ENCODE measurements around the gene LRRK1. TPM values are rescaled to one million over a fixed set of nuclear protein-coding genes. Genes with fewer than 3 reads are reported as not detected.

The LRRK1 gene
- total RNA-seq, 4 donors from 2014 or later: 52.7 to 107 (median 82.7) TPM

DNA sequence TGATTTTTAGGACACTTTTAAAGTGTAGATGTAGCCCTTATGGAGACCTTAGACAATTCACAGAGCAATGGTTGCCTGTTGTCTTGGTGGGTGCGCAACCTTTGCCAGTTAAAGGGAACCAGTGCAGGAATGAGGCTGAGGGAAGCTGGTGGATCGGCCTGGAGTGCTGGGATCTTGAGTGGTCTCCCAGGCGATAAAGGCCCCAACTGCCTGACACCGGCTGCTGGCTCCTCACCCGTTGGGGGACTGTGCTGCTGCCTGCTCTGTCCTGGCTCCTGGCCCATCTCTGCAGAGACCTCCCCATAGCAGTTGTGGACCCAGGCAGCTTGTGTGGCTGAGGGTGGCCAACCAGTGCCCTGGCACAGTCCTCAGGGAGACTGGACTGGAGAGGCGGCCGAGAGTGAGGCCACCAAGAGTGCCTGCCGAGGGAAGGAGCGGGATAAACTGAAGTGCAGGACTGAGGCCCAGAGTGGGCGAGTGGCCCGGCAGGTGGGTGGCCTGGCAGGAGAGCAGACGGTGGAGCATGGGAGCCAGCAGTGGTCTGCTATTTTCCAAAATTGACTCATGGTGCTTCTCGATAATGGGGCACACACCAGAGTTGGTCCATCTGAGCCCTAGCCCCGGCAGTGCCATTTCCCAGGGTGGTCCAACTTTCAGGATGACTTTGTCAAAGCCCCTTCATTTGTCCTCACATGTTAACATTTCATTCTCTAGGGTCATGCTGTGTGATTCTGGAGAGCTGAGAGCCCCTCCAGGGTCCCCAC is 37.4 kb upstream of the LRRK1 start:
- Histone ChIP-seq H3K36me3 (no peaks in the 10 kb centered on the region), H3K4me3 (no peak overlapping the region), H3K27ac (no peak overlapping the region), H3K4me1 (peaks cover 0 to 18% (median 10%) of the 10 kb centered on the region in 4 donors), H3K27me3 (peaks cover 89% of the 10 kb centered on the region), H3K9me3 (no peaks in the 10 kb centered on the region)
- 90% methylated on average over 13 of the region's 14 CpGs; no CpG with 5 or more reads in 1 of the 2 donors for WGBS, 2 donors (ENCODE audit: low coverage in 1 of 2)
- TF ChIP-seq CTCF (IDR thresholded peaks at IDR 0.05) (no peak), POLR2AphosphoS5 (IDR thresholded peaks at IDR 0.05) (no peak), POLR2A (IDR thresholded peaks at IDR 0.05) (no peak), EP300 (IDR thresholded peaks at IDR 0.05; ENCODE audit: low read depth) (no peak)
- intact Hi-C loops (cut with DNase I; ENCODE audit: low total_unique reads) (no loop called here), in situ Hi-C loops (cut with MboI; ENCODE audit: low pct_ligation_motif_present in 1 of 4, low pct_unique_long_range_greater_than_20kb in 1 of 4, low sequenced_read_pairs in 3 of 4) (no loop called here)
- DNase-seq: no peak

- in situ Hi-C loops (cut with MboI; ENCODE audit: low pct_ligation_motif_present in 1 of 4, low pct_unique_long_range_greater_than_20kb in 1 of 4, low sequenced_read_pairs in 3 of 4) (no loop called here), intact Hi-C loops (cut with DNase I; ENCODE audit: low total_unique reads) (no loop called here)
- no peak overlapping the region for H3K27ac ChIP-seq
- peaks cover 79% of the 10 kb centered on the region for H3K27me3 ChIP-seq
- no peak for TF ChIP-seq POLR2A (IDR thresholded peaks at IDR 0.05)
- no peak for TF ChIP-seq POLR2AphosphoS5 (IDR thresholded peaks at IDR 0.05)
- no peak for TF ChIP-seq CTCF (IDR thresholded peaks at IDR 0.05)
- TF ChIP-seq EP300 (IDR thresholded peaks at IDR 0.05; ENCODE audit: low read depth): no peak
- DNase-seq: no peak
- H3K4me1 ChIP-seq: peaks cover 0 to 15% (median 8%) of the 10 kb centered on the region in 4 donors
- no peaks in the 10 kb centered on the region for H3K36me3 ChIP-seq
- H3K4me3 ChIP-seq: no peak overlapping the region
- WGBS, 2 donors (ENCODE audit: low coverage in 1 of 2): 64 to 68% methylated on average over 7 to 8 of the region's 8 CpGs
- no peaks in the 10 kb centered on the region for H3K9me3 ChIP-seq
These were observed 34.0 kb upstream of the LRRK1 start for GRCh38 chr15:100885116-100885515.

GRCh38 chr15:100885811-100886210 is 33.3 kb upstream of the LRRK1 start:
- DNase-seq: no peak
- intact Hi-C loops (cut with DNase I; ENCODE audit: low total_unique reads): no loop called here
- Histone ChIP-seq H3K27me3 (peaks cover 79% of the 10 kb centered on the region), H3K4me1 (peaks cover 0 to 11% (median 5%) of the 10 kb centered on the region in 4 donors), H3K36me3 (no peaks in the 10 kb centered on the region), H3K4me3 (no peak overlapping the region), H3K27ac (no peak overlapping the region), H3K9me3 (no peaks in the 10 kb centered on the region)
- TF ChIP-seq POLR2A (IDR thresholded peaks at IDR 0.05) (no peak), CTCF (IDR thresholded peaks at IDR 0.05) (no peak), POLR2AphosphoS5 (IDR thresholded peaks at IDR 0.05) (no peak), EP300 (IDR thresholded peaks at IDR 0.05; ENCODE audit: low read depth) (no peak)
- in situ Hi-C loops (cut with MboI; ENCODE audit: low pct_ligation_motif_present in 1 of 4, low pct_unique_long_range_greater_than_20kb in 1 of 4, low sequenced_read_pairs in 3 of 4): no loop called here
- WGBS, 2 donors (ENCODE audit: low coverage in 1 of 2): 85% methylated on average over 6 to 7 of the region's 7 CpGs

GRCh38 chr15:100887211-100887913 is 31.8 kb upstream of the LRRK1 start:
- H3K4me3 ChIP-seq: no peak overlapping the region
- no peaks in the 10 kb centered on the region for H3K9me3 ChIP-seq
- intact Hi-C loops (cut with DNase I; ENCODE audit: low total_unique reads): no loop called here
- no peak overlapping the region for H3K27ac ChIP-seq
- H3K27me3 ChIP-seq: peaks cover 65% of the 10 kb centered on the region
- no peak for DNase-seq
- TF ChIP-seq POLR2AphosphoS5 (IDR thresholded peaks at IDR 0.05) (no peak), EP300 (IDR thresholded peaks at IDR 0.05; ENCODE audit: low read depth) (no peak), POLR2A (IDR thresholded peaks at IDR 0.05) (no peak), CTCF (IDR thresholded peaks at IDR 0.05) (no peak)
- in situ Hi-C loops (cut with MboI; ENCODE audit: low pct_ligation_motif_present in 1 of 4, low pct_unique_long_range_greater_than_20kb in 1 of 4, low sequenced_read_pairs in 3 of 4): no loop called here
- WGBS, 2 donors (ENCODE audit: low coverage in 1 of 2): 81 to 90% methylated on average over 3 to 22 of the region's 22 CpGs
- no peaks in the 10 kb centered on the region for H3K36me3 ChIP-seq
- peaks cover 0 to 11% (median 5%) of the 10 kb centered on the region in 4 donors for H3K4me1 ChIP-seq

All from transverse colon (tissue), 4 donors.